SKM-1 treated with dmso at 0.1 percent for 144 hours (cell line): Measurements from ENCODE around the gene SAT1.
A peak's percentile ranks its signal among the peaks of the same experiment; 100 is the strongest.
"Not testable (repeated sequence)": the region's sequence is repeated elsewhere in the genome, so short reads cannot be mapped to it uniquely, and the experiment has no call there.

Experiments used
- DNase-seq: peaks from one replicate; lab custom pipeline; 2025; ENCODE audit not compliant: unreplicated experiment; lab: John Stamatoyannopoulos, UW

SAT1 gene

DNA sequence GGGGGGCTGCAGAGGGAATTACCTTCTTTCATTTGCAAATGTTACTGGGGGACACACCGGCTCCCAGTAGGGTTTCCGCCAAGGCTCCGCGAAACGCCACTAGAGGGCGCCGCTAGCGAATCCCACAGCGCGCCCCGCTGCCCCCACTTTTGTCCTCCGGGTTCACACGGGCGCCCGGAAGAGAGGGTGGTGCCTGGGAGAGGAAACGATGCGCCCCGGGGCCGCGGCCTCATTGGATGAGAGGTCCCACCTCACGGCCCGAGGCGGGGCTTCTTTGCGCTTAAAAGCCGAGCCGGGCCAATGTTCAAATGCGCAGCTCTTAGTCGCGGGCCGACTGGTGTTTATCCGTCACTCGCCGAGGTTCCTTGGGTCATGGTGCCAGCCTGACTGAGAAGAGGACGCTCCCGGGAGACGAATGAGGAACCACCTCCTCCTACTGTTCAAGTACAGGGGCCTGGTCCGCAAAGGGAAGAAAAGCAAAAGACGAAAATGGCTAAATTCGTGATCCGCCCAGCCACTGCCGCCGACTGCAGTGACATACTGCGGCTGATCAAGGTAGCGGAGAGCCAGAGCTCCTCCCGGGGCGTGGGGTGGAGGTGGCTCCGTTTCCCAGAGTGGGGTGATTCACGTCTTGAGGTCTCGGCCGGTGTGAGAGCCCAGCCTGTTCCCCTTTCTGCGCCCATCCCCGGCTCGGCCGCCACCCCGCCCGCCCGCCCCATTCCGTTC is at the start of gene SAT1:
SAT1 (plus strand) TSS at position 311 of the 726 bp plus-strand sequence; CDS start at position 490, 179 bp downstream.
- DNase-seq: peak; percentile 82

DNA sequence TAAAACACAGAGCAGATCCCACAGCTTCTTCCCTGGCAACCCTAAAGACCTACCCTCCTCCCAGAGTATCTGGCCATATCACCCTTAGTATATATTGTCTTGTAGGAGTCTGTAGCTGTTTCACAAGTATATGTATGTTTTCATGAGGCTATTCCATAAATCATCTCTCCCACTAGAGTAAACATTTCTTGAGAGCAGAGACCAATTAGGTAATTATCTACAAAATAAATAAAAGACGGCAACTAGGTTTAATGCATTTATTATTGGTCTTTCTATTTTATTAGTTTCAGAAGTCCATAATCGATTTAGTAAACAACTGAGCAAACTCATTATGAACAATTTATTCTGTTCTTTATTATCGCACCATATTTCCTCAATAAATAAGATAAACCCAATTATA is 46.9 kb upstream of the SAT1 start:
- no peak for DNase-seq

GRCh38 chrX:23737413-23737812 is 45.6 kb upstream of the SAT1 start:
- DNase-seq: no peak

DNA sequence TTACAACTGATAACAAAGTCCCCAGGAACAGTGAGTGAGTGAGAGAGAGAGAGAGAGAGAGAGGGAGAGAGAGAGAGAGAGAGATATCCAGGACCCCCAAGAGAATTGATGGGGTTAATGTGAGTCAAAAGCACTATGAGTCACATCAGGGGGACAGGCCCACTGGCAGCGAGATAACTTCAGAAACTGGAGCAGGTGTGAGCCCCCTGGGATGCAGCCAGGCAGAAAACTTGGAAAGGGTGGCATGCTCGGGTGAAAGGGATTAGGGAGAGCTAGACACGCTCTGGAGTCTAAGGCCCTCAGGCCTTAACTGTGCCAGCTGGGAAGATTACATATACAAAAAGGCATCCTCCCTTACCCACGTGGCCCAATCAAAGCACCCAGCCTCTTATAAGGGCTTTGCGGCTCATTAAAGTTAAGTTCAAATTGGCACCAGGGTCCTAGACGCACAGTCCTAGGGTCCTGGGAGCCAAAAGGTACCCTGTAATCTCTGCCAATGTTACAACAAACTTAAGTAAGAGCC is 40.7 kb upstream of the SAT1 start:
- no peak for DNase-seq

- peak; percentile 76 for DNase-seq
These were observed 40.0 kb upstream of the SAT1 start, which contains the start of gene ACOT9 for GRCh38 chrX:23742697-23743622. Gene ACOT9, minus strand, starts transcription at chrX:23743276. Its CDS starts 132 bp downstream, at chrX:23743144.

DNA sequence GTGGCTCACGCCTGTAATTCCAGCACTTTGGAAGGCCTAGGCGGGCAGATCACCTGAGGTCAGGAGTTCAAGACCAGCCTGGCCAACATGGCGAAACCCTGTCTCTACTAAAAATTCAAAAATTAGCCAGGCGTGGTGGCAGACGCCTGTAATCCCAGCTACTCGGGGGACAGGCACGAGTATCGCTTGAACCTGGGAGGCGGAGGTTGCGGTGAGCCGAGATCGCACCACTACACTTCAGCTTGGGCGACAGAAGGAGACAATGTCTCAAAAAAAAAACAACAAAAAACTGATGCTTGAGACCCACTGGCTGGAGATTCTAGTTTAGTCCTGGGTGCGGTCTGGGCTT is 39.4 kb upstream of the SAT1 start:
- not testable (repeated sequence) for DNase-seq

DNA sequence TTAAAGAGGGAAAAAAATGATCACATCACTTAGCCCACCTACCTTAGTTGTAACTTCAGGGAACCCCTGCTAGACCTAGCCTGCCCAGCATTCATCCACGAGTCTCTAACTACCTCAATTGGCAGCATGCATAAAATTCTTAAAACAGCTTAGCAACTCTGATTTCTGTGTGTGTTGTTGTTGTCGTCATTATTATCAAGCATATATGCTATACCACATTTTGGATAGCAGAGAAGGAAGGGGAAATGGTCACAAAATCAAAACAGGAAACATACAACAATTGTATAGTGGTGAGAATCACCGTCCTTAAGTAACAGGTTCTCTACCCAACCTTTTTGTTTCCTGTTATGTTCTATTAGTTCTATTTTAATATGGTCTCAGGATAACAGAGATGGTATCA is 37.2 kb upstream of the SAT1 start:
- no peak for DNase-seq

DNA sequence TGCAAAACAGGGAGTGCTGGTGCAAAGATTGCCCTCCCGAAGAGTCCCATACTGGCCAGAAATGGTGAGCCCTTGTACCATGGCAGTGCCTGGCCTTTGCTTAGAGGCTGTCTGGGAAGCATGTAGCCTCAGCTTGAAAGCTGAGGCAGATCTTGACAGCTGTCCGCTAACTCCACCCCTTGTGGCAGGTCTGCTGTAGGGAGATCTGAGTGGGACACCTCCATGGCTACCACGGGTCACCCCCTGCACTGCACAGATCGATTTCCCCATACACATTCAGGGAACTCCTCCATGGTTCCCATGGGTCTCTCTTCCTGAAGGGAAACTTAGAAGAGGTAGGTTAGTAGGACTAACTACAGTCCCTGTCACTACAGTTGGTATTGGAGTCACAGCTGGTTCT is 33.8 kb upstream of the SAT1 start:
- no peak for DNase-seq

GRCh38 chrX:23749576-23749975 is 33.4 kb upstream of the SAT1 start:
- no peak for DNase-seq

DNA sequence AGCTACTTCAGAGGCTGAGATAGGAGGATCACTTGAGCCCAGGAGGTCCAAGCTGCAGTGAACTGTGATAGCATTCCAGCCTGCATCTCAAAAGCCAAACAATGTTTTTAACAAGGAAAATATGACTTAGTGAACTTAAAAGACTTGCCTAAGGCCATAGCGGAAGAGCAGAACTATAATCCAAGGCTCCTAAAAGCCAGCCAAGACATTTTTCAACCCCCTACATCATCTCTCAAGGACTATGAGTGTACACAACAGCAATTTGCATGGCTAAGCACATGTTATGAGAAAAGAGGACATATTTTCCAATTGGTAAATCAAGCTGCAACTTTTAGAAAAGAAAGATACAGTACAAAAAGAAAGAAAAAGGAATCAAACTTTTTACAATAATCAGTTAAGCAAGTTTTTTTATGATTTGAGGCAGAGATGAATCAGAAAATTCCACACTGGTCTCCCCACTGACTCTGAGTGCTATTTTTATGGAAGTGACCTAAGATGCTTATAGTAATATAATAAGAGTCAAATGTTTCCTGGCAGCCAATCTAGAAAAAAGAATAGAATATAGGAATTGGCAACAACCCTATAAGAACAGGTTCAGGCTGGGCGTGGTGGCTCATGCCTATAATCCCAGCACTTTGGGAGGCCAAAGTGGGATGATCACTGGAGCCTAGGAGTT is 30.1 kb upstream of the SAT1 start:
- no peak for DNase-seq

GRCh38 chrX:23754664-23755063 is 28.3 kb upstream of the SAT1 start:
- DNase-seq: no peak

DNA sequence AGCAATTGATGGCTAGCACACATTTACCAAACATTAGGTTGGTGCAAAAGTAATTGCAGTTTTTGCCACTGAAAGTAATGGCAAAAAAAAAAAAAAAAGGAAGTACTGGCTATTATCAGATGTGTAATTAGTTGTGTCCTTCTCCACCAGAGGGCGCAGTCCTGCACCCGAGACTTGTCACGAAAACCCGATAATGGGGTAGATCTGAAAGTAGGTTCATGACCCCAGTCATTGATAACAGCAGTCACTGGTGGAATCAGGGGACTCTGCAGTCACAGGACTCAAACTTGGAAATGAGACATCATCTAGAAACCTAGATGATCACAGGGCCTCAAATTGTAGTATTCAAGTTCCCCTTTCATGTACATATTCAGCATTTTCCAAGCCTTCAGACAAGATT is 26.8 kb upstream of the SAT1 start:
- peak; percentile 56 for DNase-seq

DNA sequence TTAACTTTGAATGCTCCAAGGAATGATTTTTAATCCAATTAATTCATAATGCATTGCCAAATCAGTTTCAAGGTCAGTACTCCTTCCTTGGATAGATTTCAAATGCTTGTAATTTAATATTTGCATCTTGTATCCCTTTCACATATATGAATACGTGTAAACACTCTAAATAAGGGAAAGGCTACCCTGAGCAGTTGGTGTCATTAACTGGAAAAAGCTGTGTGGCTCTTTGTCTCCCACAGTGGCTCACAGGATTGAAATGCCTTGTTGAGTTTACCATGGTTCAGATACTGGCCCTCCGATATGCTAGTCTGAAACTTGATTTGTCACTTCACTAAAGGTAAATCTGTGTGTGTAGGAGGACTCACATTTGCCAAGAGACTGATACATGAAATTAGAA is 23.2 kb upstream of the SAT1 start:
- no peak for DNase-seq

GRCh38 chrX:23764188-23764984 is 18.6 kb upstream of the SAT1 start:
- DNase-seq: no peak

GRCh38 chrX:23765449-23765848 is 17.5 kb upstream of the SAT1 start:
- DNase-seq: no peak

DNA sequence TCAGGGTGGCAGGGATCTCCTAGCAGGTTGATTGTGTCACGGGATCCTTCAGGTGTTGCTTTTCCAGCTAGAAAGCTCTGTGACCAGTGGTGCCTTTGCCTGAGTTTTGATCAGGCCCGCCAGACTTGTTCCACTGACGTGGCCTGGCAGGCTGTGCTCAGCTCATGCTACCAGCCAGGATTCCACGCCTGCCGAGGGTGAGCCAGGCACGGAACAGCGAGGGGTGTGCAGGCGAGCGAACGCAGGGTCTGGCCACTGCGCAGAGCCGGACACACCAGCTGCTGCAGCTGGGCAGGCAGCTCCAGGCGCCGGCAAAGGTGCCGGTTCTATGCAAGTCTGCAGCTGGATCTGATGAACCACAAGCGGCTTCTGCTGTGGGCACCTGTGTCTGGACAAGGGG is 17.1 kb upstream of the SAT1 start:
- DNase-seq: no peak

GRCh38 chrX:23766650-23767551 is 16.1 kb upstream of the SAT1 start:
- DNase-seq: no peak

- DNase-seq: no peak
These were observed 12.8 kb upstream of the SAT1 start for GRCh38 chrX:23770142-23770541.

GRCh38 chrX:23771086-23771485 is 11.9 kb upstream of the SAT1 start:
- DNase-seq: not testable (repeated sequence)
